ENCODE measurements around the gene METTL26. TPM values are rescaled to one million over a fixed set of nuclear protein-coding genes. Genes with fewer than 3 reads are reported as not detected.

The METTL26 gene
- total and polyA plus RNA-seq, 9 of the 15 experiments (the other 6 are each of a cell fraction or from before 2014, with no cell fraction given): 7.3 to 262 (median 80.9) TPM

- TF ChIP-seq, protein P1, sequence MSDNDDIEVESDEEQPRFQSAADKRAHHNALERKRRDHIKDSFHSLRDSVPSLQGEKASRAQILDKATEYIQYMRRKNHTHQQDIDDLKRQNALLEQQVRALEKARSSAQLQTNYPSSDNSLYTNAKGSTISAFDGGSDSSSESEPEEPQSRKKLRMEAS (CRISPR knock-in tag; IDR thresholded peaks at IDR 0.05): peak; percentile 71
- TF ChIP-seq, protein P2, sequence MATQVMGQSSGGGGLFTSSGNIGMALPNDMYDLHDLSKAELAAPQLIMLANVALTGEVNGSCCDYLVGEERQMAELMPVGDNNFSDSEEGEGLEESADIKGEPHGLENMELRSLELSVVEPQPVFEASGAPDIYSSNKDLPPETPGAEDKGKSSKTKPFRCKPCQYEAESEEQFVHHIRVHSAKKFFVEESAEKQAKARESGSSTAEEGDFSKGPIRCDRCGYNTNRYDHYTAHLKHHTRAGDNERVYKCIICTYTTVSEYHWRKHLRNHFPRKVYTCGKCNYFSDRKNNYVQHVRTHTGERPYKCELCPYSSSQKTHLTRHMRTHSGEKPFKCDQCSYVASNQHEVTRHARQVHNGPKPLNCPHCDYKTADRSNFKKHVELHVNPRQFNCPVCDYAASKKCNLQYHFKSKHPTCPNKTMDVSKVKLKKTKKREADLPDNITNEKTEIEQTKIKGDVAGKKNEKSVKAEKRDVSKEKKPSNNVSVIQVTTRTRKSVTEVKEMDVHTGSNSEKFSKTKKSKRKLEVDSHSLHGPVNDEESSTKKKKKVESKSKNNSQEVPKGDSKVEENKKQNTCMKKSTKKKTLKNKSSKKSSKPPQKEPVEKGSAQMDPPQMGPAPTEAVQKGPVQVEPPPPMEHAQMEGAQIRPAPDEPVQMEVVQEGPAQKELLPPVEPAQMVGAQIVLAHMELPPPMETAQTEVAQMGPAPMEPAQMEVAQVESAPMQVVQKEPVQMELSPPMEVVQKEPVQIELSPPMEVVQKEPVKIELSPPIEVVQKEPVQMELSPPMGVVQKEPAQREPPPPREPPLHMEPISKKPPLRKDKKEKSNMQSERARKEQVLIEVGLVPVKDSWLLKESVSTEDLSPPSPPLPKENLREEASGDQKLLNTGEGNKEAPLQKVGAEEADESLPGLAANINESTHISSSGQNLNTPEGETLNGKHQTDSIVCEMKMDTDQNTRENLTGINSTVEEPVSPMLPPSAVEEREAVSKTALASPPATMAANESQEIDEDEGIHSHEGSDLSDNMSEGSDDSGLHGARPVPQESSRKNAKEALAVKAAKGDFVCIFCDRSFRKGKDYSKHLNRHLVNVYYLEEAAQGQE (IDR thresholded peaks at IDR 0.05; ENCODE audit: borderline replicate concordance): peak; percentile 43
- TF ChIP-seq, protein P2 (CRISPR knock-in tag; IDR thresholded peaks at IDR 0.05; ENCODE audit: low read depth): no peak
- TF ChIP-seq POLR2A (conservative IDR thresholded peaks at IDR 0.05) (peak; percentile 80), GATAD2B (IDR thresholded peaks at IDR 0.05; ENCODE audit: borderline replicate concordance) (peak; percentile 84), HES1 (IDR thresholded peaks at IDR 0.05; ENCODE audit: low read depth) (no peak), SP1 (CRISPR knock-in tag; IDR thresholded peaks at IDR 0.05) (peak; percentile 45; the same call in 1 of the 2 replicates), MXI1 (IDR thresholded peaks at IDR 0.05; ENCODE audit: low read depth, low read length) (peak; percentile 83), GTF2F1 (IDR thresholded peaks at IDR 0.05; ENCODE audit: low read depth, low read length) (no peak), ZNF592 (IDR thresholded peaks at IDR 0.05) (peak; percentile 2; the same call in 1 of the 2 replicates), NFIC (IDR thresholded peaks at IDR 0.05) (peak; percentile 36; the same call in 1 of the 2 replicates), TBP (optimal IDR thresholded peaks at IDR 0.05; ENCODE audit: low read depth, low read length) (peak; percentile 71)
These were observed 5.5 kb upstream of the METTL26 start, which contains the start of gene MCRIP2 (continued) for GRCh38 chr16:641326-642188.
